ENCODE data around the gene LRP1B.

The LRP1B gene

DNA sequence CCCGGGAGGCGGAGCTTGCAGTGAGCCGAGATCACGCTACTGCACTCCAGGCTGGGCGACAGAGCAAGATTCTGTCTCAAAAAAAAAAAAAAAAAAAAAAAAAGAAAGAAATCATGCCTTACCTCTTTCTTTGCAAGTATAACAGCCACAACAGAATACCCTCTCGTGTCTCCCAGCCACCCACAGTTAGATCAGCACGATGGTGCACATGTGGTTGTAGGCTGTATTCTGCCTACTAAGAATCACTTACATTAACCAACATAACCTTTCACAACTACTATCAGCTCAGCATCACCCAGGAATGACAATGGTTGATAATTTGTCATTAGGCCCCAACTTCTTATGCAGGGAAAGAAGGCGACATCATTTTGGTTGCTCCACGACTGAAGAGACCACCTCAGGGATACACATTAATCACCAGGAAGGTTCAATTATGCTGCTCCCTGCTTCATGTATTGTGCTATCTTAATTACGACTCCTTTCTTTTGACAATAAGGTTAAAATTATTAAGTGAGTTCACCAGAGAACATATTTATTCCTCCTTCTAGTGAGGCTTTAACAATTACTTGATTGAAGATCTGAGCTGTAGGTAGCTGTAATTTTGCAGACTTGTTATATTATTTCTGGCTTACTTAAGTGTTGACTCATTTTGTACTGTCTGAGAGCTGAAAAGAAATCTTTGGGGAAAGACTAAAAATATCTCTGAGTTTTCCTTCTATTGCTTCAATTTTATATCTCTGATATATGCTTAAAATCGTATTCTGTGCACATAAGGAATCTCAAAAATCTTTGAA, 120.1 kb downstream of the LRP1B start:
- no peak for DNase-seq (ENCODE audit: extremely low read depth, low read depth)
- no peak overlapping the region for H3K4me3 ChIP-seq (replicated peaks; ENCODE audit: low read depth, low read length)
- TF ChIP-seq, protein P1, sequence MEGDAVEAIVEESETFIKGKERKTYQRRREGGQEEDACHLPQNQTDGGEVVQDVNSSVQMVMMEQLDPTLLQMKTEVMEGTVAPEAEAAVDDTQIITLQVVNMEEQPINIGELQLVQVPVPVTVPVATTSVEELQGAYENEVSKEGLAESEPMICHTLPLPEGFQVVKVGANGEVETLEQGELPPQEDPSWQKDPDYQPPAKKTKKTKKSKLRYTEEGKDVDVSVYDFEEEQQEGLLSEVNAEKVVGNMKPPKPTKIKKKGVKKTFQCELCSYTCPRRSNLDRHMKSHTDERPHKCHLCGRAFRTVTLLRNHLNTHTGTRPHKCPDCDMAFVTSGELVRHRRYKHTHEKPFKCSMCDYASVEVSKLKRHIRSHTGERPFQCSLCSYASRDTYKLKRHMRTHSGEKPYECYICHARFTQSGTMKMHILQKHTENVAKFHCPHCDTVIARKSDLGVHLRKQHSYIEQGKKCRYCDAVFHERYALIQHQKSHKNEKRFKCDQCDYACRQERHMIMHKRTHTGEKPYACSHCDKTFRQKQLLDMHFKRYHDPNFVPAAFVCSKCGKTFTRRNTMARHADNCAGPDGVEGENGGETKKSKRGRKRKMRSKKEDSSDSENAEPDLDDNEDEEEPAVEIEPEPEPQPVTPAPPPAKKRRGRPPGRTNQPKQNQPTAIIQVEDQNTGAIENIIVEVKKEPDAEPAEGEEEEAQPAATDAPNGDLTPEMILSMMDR (IDR thresholded peaks at IDR 0.05; ENCODE audit: low read depth, low read length, missing control alignments): no peak

DNA sequence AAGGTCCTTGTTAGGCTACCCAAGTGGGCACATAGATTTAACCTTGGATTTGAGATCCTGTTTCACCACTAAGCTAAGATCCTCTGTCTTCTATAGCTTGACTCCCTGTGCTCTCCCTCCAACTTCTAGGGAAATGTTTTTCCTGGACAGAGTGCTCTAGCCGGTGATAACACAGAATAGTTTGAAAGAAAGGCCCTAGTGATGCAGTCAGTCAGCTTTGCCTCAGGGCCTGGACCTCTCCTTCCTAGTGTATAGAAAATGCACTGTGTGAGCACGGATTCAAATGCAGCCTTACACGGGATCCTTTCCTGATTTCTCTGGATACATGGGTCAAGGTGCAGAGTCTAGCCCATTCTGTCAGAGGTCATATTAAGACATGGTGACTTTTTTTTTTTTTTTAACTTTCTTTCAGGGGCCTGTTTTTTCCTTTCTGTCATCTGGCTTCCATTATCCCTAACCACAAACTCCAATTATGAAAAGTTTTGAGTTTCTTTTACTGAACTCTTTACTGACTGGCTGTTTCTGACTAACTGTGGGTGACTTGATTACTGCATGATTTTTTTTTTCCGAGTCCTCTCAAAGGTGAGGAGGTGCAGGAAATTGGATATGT, 122.6 kb downstream of the LRP1B start:
- H3K4me3 ChIP-seq (replicated peaks; ENCODE audit: low read depth, low read length): no peak overlapping the region
- TF ChIP-seq, protein P1 (IDR thresholded peaks at IDR 0.05; ENCODE audit: low read depth, low read length, missing control alignments): no peak
- DNase-seq (ENCODE audit: extremely low read depth, low read depth): peak; percentile 5

DNA sequence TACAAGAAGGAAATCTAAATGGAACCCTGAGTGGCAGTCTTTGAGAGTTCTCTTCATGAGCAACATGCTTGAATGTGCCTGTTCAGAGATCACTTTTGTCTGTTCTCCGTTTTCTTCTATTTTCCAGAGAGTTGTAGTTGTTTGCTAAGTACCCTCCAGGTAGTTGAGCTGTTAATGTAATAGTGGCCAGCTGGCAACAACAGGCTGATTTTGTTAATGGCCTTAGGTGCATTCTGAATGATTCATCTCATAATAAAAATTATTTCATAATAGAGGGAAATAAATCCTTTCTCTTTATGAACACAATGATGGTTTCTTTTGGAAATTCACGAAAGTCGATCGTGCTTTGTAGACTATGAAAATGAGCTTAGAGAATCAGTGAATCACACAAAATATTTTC, 136.8 kb downstream of the LRP1B start:
- H3K4me3 ChIP-seq (replicated peaks; ENCODE audit: low read depth, low read length): no peak overlapping the region
- no peak for DNase-seq (ENCODE audit: extremely low read depth, low read depth)
- TF ChIP-seq, protein P1 (IDR thresholded peaks at IDR 0.05; ENCODE audit: low read depth, low read length, missing control alignments): no peak

DNA sequence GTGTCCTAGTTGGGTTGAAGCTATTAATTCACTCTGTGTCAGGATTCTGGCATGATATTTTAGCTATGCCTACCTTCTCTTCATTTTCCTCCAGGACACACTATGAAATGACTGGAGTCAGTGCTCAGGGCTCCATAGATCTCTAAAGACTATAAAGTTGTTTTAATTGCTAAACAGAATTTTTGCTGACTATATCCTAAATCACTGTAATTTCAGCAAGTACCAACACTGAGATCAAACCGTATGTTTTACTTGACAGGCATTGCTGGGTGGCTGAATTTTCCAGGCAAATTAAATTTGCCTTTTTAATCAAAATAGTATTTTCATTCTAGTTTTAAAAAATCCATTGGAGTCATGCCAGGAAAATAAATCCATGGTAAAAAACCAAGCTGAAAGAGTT, 138.1 kb downstream of the LRP1B start:
- no peak overlapping the region for H3K4me3 ChIP-seq (replicated peaks; ENCODE audit: low read depth, low read length)
- TF ChIP-seq, protein P1 (IDR thresholded peaks at IDR 0.05; ENCODE audit: low read depth, low read length, missing control alignments): no peak
- no peak for DNase-seq (ENCODE audit: extremely low read depth, low read depth)

DNA sequence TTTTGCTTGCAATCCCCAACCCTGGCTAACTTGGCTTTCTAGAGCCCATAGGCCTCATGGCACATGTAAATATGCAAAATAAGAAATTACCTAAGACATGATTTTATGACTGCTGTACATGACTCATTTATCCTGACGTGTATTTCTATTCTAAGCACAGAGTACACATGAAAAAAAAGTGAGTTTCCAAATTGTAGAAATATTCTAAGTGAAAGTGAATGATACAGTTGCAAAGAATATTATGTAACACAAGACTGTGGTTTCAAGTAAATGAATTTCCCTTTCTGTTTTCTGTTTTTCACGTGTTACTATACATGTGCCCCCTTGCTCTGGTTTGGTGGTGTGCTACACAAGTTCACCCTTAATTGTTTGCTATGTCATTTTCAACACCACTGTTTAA, 162.4 kb downstream of the LRP1B start:
- DNase-seq (ENCODE audit: extremely low read depth, low read depth): no peak
- TF ChIP-seq, protein P1 (IDR thresholded peaks at IDR 0.05; ENCODE audit: low read depth, low read length, missing control alignments): no peak
- no peak overlapping the region for H3K4me3 ChIP-seq (replicated peaks; ENCODE audit: low read depth, low read length)

DNA sequence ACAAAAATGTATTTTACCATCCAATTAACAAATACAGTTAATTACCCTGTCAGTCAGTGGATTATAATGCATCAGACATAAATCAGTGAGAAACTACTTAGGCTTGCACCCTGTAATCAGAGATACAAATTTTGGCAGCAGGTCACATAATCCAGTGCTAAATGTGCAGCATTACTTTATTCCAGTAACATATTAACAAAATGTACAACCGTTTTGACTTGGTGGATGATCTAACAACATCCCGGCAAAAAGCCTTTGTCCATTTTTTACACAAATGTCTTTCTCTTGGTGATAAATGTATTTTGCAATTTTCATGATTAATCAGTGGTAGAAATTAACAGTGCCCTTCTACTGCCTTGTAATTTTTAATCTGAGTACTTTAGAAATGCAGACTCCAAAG, 162.8 kb downstream of the LRP1B start:
- H3K4me3 ChIP-seq (replicated peaks; ENCODE audit: low read depth, low read length): no peak overlapping the region
- TF ChIP-seq, protein P1 (IDR thresholded peaks at IDR 0.05; ENCODE audit: low read depth, low read length, missing control alignments): no peak
- DNase-seq (ENCODE audit: extremely low read depth, low read depth): no peak
